ENCODE measurements around the gene WAC.
"Not testable (repeated sequence)": the region's sequence is repeated elsewhere in the genome, so short reads cannot be mapped to it uniquely, and the experiment has no call there.

WAC gene
- total RNA-seq: 268 to 288 reads per million in 2 donors

DNA sequence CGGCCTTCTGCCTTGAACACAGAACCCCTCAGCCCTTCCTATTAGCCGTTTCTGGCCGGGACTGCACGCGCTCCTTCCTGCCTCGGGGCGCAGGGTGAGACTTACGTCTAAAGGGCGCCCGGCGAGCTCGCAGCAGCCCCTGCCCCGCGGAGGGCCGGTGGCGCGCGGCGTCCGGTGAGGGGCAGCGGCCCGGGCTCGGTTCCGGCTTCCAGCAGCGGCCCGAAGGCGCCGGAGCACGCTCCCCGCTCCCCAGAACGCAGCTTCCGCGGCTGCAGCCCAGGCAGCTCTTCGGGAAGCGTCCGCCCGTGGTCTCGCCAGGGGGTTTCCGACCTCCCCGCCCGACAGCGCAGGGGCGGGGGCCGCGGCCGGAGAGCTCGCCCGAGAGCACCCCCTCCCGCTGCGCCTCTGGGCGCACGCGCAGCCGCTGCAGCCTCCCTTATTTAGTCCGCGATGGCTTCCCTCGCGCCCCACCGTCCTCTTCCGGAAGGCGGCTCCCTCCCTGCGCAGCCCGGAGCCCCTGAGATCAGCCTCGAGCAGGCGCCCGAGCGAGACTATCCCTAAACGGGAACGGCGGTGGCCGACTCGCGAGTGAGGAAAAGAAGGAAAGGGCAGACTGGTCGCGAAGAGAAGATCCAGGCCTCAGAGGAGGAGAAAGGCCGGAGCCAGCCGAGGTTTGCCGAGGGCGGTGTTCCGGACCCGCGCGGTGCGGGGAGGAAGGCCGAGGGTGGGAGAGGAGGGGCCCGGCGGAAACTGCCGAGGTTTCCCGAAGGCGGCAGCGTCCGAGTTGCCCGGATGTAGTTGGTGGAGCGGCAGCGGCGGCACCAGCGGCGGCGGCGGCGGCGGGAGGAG lies at the start of gene WAC:
TSS of gene WAC (plus strand) at position 782 of the 849 bp plus-strand sequence. CDS start 462 bp downstream, outside the sequence.
- peak; percentile 97 for DNase-seq

DNA sequence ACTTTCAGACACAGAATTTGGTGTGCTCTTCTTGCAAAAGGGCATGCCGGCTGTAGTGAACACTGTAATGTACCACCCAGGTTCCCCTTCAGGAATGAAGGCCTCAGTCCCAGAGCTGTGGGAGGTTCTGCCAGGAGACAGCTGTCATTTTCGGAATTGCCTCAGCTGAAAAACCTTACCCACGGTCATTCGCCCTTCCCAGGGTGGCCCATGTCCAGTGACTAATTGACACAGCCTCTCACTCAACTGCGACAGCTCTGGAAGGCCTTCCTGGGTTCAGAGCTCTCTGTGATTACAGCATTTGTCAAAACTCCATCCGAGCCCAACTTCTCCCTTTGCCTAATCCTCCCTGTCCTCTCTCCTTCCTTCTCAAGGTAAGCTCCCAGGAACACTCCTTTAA lies 43.7 kb upstream of the WAC start:
- DNase-seq: no peak

GRCh38 chr10:28490256-28490865 lies 42.6 kb upstream of the WAC start:
- not testable (repeated sequence) for DNase-seq

- no peak for DNase-seq
Measured at GRCh38 chr10:28492116-28492920, 40.6 kb upstream of the WAC start.

DNA sequence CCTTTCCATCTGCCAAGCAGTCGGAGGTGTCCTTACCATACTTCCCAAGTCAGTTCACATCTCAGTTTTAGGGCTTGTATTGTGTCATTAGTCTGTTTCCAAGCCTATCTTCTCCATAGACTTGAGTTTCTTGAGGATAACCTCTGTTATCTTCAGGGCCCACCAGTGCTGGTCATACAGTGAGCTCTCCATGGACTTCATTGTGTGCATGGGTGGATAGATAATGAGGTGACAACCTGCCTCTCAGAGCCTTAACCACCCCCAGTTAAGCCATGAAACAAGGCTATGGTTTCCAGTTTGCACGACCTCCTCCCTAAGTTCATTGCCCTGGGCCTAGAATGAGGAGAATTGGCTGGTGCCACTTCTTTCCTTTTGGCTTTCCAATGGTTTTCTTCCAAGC lies 38.5 kb upstream of the WAC start:
- DNase-seq: no peak

- DNase-seq: no peak
Measured at GRCh38 chr10:28495084-28495483, 37.8 kb upstream of the WAC start.

DNA sequence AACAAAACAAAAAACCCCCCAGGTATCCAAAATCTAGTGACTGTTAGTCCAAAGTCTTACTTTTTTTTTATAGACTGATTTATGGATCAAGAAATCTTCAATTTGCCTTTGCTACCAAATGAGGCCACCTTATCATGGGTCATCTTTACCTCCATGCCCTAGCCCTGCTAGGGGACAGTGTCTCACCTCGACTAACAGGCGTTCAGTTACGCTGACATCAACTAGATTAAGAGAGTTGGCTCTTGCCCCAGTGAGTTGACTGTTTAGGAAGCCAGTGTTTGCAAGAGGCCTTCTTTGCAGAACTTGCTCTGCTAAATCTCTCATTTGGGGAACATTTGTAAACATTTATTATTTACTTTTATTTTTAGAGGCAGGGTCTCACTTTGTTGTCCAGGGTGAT lies 36.9 kb upstream of the WAC start:
- no peak for DNase-seq

DNA sequence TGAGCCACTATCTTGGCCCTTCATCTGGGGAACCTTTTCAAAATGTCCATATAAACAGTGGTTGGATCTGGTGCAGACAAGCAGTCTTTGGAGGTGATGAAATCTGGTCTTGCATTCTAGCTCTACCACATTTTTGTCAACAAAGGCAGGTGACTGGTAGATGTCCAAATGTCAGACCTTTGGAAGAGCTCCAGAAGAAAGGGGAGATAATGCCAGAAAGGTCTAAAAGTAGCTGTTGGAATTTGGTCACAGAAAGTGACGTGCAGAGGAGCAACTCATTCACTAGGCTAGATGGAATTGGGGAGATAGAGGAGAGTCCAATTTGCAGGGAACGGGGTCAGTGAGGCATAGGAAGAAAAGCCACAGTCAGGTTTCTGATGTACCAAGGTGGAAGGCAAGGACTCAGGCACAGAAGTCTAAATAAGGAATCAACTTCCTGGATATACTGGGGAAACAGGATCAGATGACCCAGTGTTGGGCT lies 36.4 kb upstream of the WAC start:
- DNase-seq: no peak

DNA sequence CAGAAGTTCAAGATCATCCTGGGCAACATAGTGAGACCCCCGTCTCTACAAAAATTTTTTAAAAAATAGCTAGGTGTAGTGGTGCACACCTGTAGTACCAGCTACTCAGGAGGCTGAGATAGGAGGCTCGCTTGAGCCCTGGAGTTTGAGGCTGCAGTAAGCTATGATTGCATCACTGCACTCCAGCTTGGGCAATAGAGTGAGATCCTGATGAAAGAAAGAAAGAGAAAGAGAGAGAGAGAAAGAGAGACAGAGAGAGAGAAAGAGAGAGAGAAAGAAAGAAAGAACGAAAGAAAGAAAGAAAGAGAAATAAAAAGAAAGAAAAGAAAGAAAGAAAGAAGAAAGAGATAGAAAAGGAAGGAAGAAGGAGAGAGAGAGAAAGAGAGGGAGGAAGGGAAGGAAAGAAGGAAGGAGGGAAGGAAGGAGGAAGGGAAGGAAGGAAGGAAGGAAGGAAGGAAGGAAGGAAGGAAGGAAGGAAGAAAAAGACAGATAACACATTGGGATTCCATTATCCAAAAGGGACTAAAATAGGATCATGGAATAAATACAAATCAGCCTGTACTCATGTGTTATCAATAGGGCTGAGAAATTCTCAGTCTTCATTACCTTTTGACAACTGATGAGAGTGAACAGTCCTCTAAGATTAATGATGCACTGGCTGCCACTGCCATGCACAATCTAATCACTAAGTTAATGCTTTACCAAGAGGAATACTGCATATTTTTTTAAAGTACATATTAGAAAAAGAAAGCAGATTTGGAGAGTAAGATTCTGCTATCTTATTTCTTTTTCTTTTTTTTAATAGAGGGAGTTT lies 35.4 kb upstream of the WAC start:
- no peak for DNase-seq

DNA sequence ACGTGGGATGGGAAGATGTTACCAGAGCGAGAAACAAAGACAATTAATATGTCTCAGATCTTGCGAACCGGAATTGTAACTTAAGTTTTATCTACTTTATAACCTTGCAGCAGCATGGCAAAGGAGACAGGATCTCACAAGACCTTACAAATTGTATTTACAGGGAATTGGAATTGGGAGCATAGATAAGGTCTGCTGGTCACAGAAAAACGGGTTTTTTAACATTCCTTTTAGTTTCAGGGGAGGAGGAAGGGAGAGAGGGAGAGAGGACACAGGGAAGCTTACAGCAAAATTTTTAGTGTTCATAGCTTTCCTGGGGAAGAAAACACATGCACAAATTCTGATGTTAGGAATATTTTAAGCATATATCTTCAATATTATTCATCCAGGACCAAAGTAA lies 32.7 kb upstream of the WAC start:
- DNase-seq: not testable (repeated sequence)

DNA sequence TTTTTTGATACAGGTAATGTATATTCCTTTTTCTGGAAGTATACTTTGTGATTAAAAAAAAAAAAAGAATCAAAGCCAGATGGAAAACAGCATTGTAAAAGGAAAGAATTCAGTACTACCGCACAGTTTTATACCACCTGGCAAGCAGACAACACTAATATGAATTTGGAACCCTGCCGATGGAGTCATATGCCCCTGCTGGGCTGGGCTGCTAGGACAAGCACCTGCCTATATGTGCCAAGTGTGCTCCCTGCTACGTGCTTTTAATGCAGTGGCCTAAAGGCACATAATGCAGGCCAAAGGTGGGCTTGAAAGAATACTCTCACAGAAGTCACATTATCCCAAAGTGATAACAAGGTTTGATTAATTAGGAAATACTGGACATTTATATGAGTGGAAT lies 29.8 kb upstream of the WAC start:
- DNase-seq: no peak

GRCh38 chr10:28505359-28505959 lies 27.5 kb upstream of the WAC start:
- no peak for DNase-seq

GRCh38 chr10:28508304-28508925 lies 24.5 kb upstream of the WAC start:
- DNase-seq: no peak

GRCh38 chr10:28509286-28509685 lies 23.6 kb upstream of the WAC start:
- DNase-seq: no peak

DNA sequence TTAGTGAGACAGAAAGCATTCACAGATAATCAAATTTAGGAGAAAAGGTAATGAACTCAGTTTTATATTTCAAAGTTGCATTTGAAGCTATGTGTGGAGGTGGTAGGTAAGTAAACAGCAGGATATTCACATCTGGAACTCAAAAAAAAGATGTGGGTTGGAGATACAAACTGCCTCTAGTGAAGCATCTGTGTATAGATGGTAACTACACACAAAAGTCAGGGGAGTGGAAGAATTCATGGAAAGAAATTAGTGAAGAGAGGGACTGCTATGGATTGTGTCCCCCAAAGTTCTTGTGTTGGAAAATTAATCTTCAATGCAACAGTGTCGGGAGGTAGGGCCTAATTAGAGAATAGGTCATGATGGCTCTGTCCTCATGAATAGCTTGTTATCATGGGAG lies 18.3 kb upstream of the WAC start:
- DNase-seq: no peak

DNA sequence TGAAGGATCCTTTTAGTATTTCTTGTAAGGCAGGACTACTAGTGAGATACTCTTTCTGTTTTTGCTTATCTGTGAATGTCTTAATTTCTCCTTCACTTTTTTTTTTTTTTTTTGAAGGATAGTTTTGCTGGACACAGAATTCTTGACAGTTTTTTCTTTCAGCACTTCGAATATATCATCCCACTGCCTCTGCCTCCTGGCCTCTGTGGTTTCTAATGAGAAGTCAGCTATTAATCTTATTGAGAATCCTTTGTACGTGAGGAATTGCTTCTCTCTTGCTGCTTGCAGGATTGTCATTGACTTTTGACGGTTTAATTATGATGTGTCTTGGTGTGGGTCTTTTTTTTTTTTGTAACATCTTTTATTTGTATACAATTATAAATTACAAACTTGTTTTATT lies 12.6 kb upstream of the WAC start:
- no peak for DNase-seq

DNA sequence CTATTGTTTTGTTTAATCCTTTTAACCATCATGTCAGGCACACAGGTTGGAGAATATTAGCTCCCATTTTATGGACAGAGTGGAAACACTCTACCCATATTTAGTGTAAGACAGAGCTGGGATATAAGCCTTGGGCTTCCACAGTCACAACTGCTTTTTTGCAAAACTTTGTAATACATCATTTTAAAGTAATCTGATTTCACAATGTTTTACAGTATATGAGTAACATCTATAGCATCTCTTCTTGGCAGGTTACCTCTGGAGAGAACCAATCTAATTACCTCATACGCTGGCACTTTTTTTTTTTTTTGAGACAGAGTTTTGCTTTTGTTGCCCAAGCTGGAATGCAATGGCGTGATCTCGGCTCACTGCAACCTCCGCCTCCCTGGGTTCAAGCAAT lies 12.1 kb upstream of the WAC start:
- not testable (repeated sequence) for DNase-seq

DNA sequence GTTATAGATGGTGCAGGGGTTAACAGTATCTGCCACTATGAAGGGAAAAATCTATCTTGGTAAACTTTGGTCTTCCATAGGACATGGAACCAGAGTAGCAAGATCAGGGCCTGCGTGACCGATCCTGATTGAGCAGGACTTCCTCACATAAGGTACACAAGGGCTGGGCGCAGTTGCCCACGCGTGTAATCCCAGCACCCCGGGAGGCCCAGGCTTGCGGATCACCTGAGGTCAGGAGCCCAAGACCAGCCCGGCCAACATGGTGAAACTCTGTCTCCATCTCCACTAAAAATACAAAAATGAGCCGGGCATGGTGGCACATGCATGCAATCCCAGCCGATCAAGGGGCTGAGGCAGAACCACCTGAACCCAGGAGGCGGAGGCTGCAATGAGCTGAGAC lies 11.0 kb upstream of the WAC start:
- not testable (repeated sequence) for DNase-seq

GRCh38 chr10:28523725-28524252 lies 9.1 kb upstream of the WAC start:
- no peak for DNase-seq

DNA sequence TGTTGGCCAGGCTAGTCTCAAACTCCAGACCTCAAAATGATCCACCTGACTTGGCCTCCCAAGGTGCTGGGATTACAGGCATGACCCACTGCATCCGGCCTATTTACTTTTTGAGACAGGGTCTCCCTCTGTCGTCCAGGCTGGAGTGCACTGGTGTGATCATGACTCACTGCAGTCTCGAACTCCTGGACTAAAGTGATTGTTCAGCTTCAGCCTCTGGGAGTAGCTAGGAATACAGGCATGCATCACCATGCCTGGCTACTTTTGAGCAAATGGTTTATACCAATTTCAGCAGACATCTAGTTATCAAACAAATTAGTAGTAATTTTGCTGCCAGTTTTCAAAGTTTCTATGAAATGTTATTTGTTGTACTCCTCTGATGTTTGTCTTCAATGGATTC lies 2.2 kb upstream of the WAC start:
- DNase-seq: no peak

GRCh38 chr10:28533186-28533564 lies 257 bp downstream of the WAC start:
- DNase-seq: no peak

Measured in T-helper 9 cell (primary cell).